C4-2B (cell line): ENCODE measurements around the gene HBS1L.

Source experiments
- CTCF ChIP-seq: fragments of 450-650 bp; conservative IDR thresholded peaks from 2 replicates; pipeline ENCODE4 v1.5.1; 2017; ENCODE audit warnings: mild to moderate bottlenecking
- ZFX ChIP-seq: fragments of 450-650 bp; IDR thresholded peaks from 2 replicates; pipeline ENCODE4 v1.6.1; 2017

GRCh38 chr6:135066397-135066796, 11.8 kb upstream of the HBS1L start:
- no peak for TF ChIP-seq CTCF
- TF ChIP-seq ZFX: no peak
